SU-DHL-6 (cell line): Measurements from ENCODE around the gene LGR4.

Source experiments
- H2AFZ ChIP-seq: fragments of 200-600 bp; sonication (generic); 2 replicates; pipeline ENCODE4 v1.6.1; 2014; ENCODE audit warnings: low read depth, mild to moderate bottlenecking, moderate library complexity, mixed read lengths, antibody characterized with exemption, low read length; ENCODE audit not compliant: severe bottlenecking
- H3F3A ChIP-seq: fragments of 200-600 bp; shearing (Covaris generic); 2 replicates; pipeline ENCODE4 v1.6.0; 2016; ENCODE audit warnings: antibody characterized with exemption, mild to moderate bottlenecking; ENCODE audit not compliant: insufficient read depth
- H3K27ac ChIP-seq: fragments of 200-600 bp; sonication (generic); 2 replicates; pipeline ENCODE4 v1.5.1; 2016; ENCODE audit warnings: low read depth, mild to moderate bottlenecking, low read length, moderate library complexity, mixed read lengths
- H3K27me3 ChIP-seq: fragments of 200-600 bp; sonication (generic), shearing (Covaris generic); 2 replicates; pipeline ENCODE4 v1.6.0; 2014; ENCODE audit warnings: mild to moderate bottlenecking, low read length
- H3K36me3 ChIP-seq: fragments of 200-600 bp; sonication (generic); 2 replicates; pipeline ENCODE4 v1.6.1; 2014; ENCODE audit warnings: mild to moderate bottlenecking, low read length, mixed read lengths
- H3K4me2 ChIP-seq: fragments of 300-600, 200-600 bp; shearing (Covaris generic), sonication (generic); 2 replicates; pipeline ENCODE4 v1.6.0; 2014; ENCODE audit warnings: low read length, low read depth, mild to moderate bottlenecking; ENCODE audit not compliant: poor library complexity, severe bottlenecking
- H3K4me3 ChIP-seq: fragments of 200-600 bp; sonication (generic); 2 replicates; pipeline ENCODE4 v1.5.1; 2014; ENCODE audit warnings: antibody characterized with exemption, low read length, mild to moderate bottlenecking, mixed read lengths; ENCODE audit not compliant: insufficient read depth, poor library complexity, severe bottlenecking
- H3K79me2 ChIP-seq: fragments of 200-600 bp; sonication (generic); 2 replicates; pipeline ENCODE4 v1.6.1; 2014; ENCODE audit warnings: mild to moderate bottlenecking, low read length, moderate library complexity; ENCODE audit not compliant: insufficient read depth
- H3K9ac ChIP-seq: fragments of 200-600 bp; sonication (generic); 2 replicates; pipeline ENCODE4 v1.7.0; 2014; ENCODE audit warnings: mild to moderate bottlenecking, low read length
- H3K9me2 ChIP-seq: fragments of 200-600 bp; sonication (generic); replicated peaks from 2 replicates; pipeline ENCODE4 v1.6.1; 2014; ENCODE audit warnings: low read length; ENCODE audit not compliant: insufficient read depth
- H3K9me3 ChIP-seq: fragments of 200-600 bp; sonication (generic); 2 replicates; pipeline ENCODE4 v1.6.1; 2014; ENCODE audit warnings: low read length, mixed read lengths; ENCODE audit not compliant: insufficient read depth
- H4K20me1 ChIP-seq: fragments of 200-600 bp; sonication (generic); 2 replicates; pipeline ENCODE4 v1.6.1; 2014; ENCODE audit warnings: low read depth, mild to moderate bottlenecking, antibody characterized with exemption, low read length, moderate library complexity, mixed read lengths
- EZH2phosphoT487 ChIP-seq: fragments of 200-600 bp; sonication (generic), shearing (Covaris generic); conservative IDR thresholded peaks from 2 replicates; pipeline ENCODE4 v1.6.1; 2018; ENCODE audit warnings: mild to moderate bottlenecking, antibody characterized with exemption, low read length, moderate library complexity, mixed read lengths
- TF ChIP-seq, protein P1 (sequence below): fragments of 200-600 bp; sonication (generic); IDR thresholded peaks from one replicate; pipeline ENCODE4 v1.5.1; 2017; ENCODE audit warnings: antibody characterized with exemption, mild to moderate bottlenecking, low read length, moderate library complexity; ENCODE audit not compliant: insufficient read depth, poor library complexity, severe bottlenecking

The LGR4 gene

DNA sequence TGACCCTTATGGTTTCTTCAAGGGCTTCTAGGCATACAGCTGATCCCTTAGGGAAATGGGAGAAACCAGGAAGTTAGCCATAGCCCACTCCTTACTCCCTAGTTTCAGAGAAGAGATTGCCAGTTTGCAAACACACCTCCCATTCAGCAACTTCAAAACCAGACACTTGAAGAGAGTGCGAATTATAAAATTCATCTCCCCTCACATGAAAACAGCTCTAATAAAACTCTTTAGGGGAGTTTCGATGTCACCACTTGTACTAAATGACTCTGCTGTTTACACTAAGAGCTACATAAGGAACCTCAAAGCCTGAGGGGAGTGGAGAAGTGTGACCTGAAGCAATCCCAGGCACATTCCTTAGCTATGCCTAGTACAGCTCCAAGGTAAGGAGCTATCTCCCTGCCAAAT lies 8.3 kb downstream of the LGR4 start:
- Histone ChIP-seq H3K4me2 (no peak overlapping the region), H3K27me3 (no peaks in the 10 kb centered on the region), H3K4me3 (no peak overlapping the region), H3K36me3 (no peaks in the 10 kb centered on the region), H3F3A (no peaks in the 10 kb centered on the region), H3K27ac (no peak overlapping the region), H2AFZ (no peak overlapping the region), H3K9ac (no peak overlapping the region), H3K9me2 (no peaks in the 10 kb centered on the region), H3K9me3 (no peaks in the 10 kb centered on the region), H3K79me2 (no peaks in the 10 kb centered on the region), H4K20me1 (no peaks in the 10 kb centered on the region)
- TF ChIP-seq EZH2phosphoT487 = no peak

DNA sequence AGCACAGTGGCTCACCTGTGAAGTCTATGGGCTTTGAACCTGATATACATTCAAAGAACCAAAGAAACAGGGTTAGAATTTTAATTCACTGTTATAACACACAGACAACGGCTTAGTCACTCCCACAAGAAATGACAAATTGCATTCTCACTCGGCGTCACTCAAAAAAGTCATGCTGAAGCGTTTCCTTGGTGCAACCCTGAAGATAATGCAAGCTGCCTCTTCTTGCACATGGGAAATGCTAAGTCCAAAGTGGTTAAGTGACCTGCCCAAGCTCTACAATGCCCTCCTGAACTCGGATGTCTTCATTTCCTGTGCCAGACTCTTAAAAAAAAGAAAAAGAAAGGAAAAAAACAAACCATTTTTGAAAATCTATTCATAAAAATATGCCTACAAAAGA lies 10.0 kb downstream of the LGR4 start:
- no peak overlapping the region for H3K4me3 ChIP-seq
- no peaks in the 10 kb centered on the region for H3F3A ChIP-seq
- no peak overlapping the region for H3K4me2 ChIP-seq
- no peaks in the 10 kb centered on the region for H3K9me3 ChIP-seq
- no peak overlapping the region for H3K9ac ChIP-seq
- H3K27ac ChIP-seq = no peak overlapping the region
- H3K27me3 ChIP-seq = no peaks in the 10 kb centered on the region
- H3K79me2 ChIP-seq = no peaks in the 10 kb centered on the region
- H3K9me2 ChIP-seq = no peaks in the 10 kb centered on the region
- H3K36me3 ChIP-seq = no peaks in the 10 kb centered on the region
- no peaks in the 10 kb centered on the region for H4K20me1 ChIP-seq
- TF ChIP-seq, protein P1, sequence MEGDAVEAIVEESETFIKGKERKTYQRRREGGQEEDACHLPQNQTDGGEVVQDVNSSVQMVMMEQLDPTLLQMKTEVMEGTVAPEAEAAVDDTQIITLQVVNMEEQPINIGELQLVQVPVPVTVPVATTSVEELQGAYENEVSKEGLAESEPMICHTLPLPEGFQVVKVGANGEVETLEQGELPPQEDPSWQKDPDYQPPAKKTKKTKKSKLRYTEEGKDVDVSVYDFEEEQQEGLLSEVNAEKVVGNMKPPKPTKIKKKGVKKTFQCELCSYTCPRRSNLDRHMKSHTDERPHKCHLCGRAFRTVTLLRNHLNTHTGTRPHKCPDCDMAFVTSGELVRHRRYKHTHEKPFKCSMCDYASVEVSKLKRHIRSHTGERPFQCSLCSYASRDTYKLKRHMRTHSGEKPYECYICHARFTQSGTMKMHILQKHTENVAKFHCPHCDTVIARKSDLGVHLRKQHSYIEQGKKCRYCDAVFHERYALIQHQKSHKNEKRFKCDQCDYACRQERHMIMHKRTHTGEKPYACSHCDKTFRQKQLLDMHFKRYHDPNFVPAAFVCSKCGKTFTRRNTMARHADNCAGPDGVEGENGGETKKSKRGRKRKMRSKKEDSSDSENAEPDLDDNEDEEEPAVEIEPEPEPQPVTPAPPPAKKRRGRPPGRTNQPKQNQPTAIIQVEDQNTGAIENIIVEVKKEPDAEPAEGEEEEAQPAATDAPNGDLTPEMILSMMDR = no peak
- TF ChIP-seq EZH2phosphoT487 = no peak
- no peak overlapping the region for H2AFZ ChIP-seq

DNA sequence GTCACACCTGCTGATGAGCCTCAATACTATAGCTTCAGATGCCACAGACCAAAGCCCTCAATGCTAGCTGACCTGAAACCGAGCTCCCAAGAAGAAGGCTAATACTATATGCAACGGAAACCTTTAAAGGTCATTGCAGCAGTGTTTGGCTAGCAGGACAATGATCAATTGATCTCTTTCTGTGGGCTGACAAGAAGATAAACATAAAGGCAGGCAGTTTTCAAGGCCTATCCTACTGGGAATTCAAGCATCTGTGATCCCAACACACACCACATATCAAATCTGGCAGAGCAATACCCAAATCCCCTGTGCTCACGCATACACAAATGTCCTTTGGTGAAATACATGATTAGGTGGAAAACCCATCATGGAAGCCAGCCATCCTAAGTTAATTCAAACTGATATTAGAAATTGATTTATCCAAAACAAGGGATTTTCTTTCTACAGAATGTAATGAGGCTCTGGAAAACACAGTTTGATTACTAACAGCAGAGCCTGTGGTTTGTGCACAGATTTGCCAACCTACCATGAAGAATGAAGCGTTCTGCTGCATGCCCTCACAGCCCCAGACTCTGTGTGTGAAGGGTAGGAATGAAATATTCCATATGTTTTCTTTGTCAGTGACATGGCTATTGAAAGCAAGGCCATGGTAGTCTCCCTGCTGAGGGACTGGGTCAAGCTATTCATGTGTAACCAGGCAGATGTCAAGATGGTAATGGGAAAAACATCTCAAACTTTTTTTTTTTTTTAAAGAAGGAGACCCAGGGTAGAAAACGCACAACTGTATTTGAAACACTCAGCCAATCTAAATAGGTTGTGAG lies 12.2 kb downstream of the LGR4 start:
- Histone ChIP-seq H3K36me3 (no peaks in the 10 kb centered on the region), H3K4me2 (no peak overlapping the region), H4K20me1 (no peaks in the 10 kb centered on the region), H3K9me2 (no peaks in the 10 kb centered on the region), H3F3A (no peaks in the 10 kb centered on the region), H3K4me3 (no peak overlapping the region), H3K79me2 (no peaks in the 10 kb centered on the region), H2AFZ (no peak overlapping the region), H3K9me3 (no peaks in the 10 kb centered on the region), H3K27me3 (0 out of 2 replicates have a peak, but pooled peaks cover 5% of the 10 kb centered on the region), H3K9ac (no peak overlapping the region), H3K27ac (no peak overlapping the region)
- TF ChIP-seq, protein P1 = no peak
- no peak for TF ChIP-seq EZH2phosphoT487

DNA sequence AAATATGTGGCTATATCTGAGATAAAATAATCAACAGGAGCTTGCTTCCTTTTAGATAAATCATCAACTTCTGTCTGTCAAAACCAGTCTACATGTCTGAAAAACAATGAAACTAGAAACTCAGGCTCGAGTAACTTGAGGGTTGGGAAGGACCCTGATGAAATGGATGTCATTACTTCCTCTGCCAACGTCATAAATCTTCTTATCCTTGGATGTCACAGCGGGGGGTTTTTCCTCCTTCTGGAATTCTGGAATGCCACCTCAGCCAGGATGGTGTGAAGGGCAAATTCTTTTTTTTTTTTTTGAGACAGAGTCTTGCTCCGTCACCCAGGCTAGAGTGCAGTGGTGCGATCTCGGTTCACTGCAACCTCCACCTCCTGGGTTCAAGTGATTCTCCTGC lies 13.4 kb downstream of the LGR4 start:
- H3K27ac ChIP-seq = no peak overlapping the region
- H3K79me2 ChIP-seq = no peaks in the 10 kb centered on the region

More for the DNA sequence above, 13.4 kb downstream of the LGR4 start:
- Histone ChIP-seq H2AFZ (no peak overlapping the region), H3K9me2 (no peaks in the 10 kb centered on the region), H3K36me3 (no peaks in the 10 kb centered on the region), H3F3A (no peaks in the 10 kb centered on the region), H3K27me3 (0 out of 2 replicates have a peak, but pooled peaks cover 5% of the 10 kb centered on the region), H3K9me3 (no peaks in the 10 kb centered on the region), H4K20me1 (no peaks in the 10 kb centered on the region), H3K4me2 (no peak overlapping the region), H3K9ac (no peak overlapping the region), H3K4me3 (no peak overlapping the region)
- TF ChIP-seq, protein P1 = no peak
- no peak for TF ChIP-seq EZH2phosphoT487
